HepG2 (cell line): ENCODE data around the gene IGF2BP3. TPM values are rescaled to one million over a fixed set of nuclear protein-coding genes. Genes with fewer than 3 reads are reported as not detected.

Experiments
- ATAC-seq: fragments of 200-7000 bp; cut with Tn5 transposase; 3 replicates; pipeline ENCODE4 v1.9.1; 2020; ENCODE audit warnings: mild to moderate bottlenecking, moderate library complexity
- BruUV-seq: library from RNA; stranded (reverse); fragments of 400-500 nt; replicated peaks from 2 replicates; lab custom pipeline; 2021; lab: Mats Ljungman, UMichigan
- CTCF ChIA-PET: fragments of 300-600 bp; formaldehyde crosslinking; extraction: SDS; loops from one replicate; lab custom pipeline; 2021; ENCODE audit warnings: low total read pairs, inconsistent platforms, low intra/inter-chr PET ratio; lab: Yijun Ruan, JAX
- POLR2A ChIA-PET: fragments of 350-600 bp; sonication (Branson Sonifier 250); formaldehyde crosslinking; loops from one replicate; lab custom pipeline; 2020; ENCODE audit warnings: antibody characterized with exemption, inconsistent platforms; lab: Yijun Ruan, JAX
- DNase-seq: peaks from one replicate; pipeline ENCODE4 v3.0.0-alpha.2; 2015; ENCODE audit warnings: low spot score
- FAIRE-seq: peaks from 3 replicates; lab custom pipeline; 2011; peaks lifted over from hg19 to GRCh38; lab: Jason Lieb, UNC
- H2AFZ ChIP-seq: one replicate; pipeline ENCODE4 v1.6.1; 2011; ENCODE audit warnings: low read length, inconsistent platforms
- H3K27ac ChIP-seq: fragments of 300-600 bp; 3 replicates; pipeline ENCODE4 v1.8.0; 2011; ENCODE audit warnings: mixed run types, mild to moderate bottlenecking, mixed read lengths, low read length, inconsistent platforms; ENCODE audit not compliant: insufficient read depth; ENCODE audit errors: extremely low read length
- H3K27me3 ChIP-seq, 2 experiments: fragments of 200-600 bp in 1 of 2; 2 replicates in 1 of 2; 3 replicates in 1 of 2; pipeline versions ENCODE4 v1.6.0 to v1.8.0; 2011; ENCODE audit warnings: low read length in 2 of 2, mild to moderate bottlenecking in 2 of 2, moderate library complexity in 2 of 2, inconsistent platforms in 1 of 2; ENCODE audit not compliant: insufficient read depth in 2 of 2, control insufficient read depth in 1 of 2
- H3K36me3 ChIP-seq, 2 experiments: fragments of 200-600 bp in 1 of 2; replicated peaks in 1 of 2; 2 replicates in 1 of 2; 3 replicates in 1 of 2; pipeline versions ENCODE4 v1.5.1 to v1.8.0; 2011; ENCODE audit warnings: low read length in 2 of 2, inconsistent platforms in 1 of 2; ENCODE audit not compliant: insufficient read depth in 2 of 2, control insufficient read depth in 1 of 2
- H3K4me1 ChIP-seq: 2 replicates; pipeline ENCODE4 v1.5.1; 2012; ENCODE audit warnings: low read length, inconsistent platforms; ENCODE audit not compliant: insufficient read depth
- H3K4me2 ChIP-seq: 2 replicates; pipeline ENCODE4 v1.6.0; 2011; ENCODE audit warnings: low read depth, low read length, inconsistent platforms
- H3K4me3 ChIP-seq, 3 experiments: fragments of 200-600 bp in 1 of 3; sonication (generic), shearing (Covaris generic) in 1 of 3; replicated peaks in 1 of 3; 2 replicates each; pipeline ENCODE4 v1.5.1; 2011 to 2016; ENCODE audit warnings: low read length in 3 of 3, inconsistent platforms in 2 of 3, low read depth in 2 of 3, mild to moderate bottlenecking in 2 of 3, control low read depth in 1 of 3, mixed read lengths in 1 of 3; ENCODE audit not compliant: insufficient read depth in 1 of 3
- H3K79me2 ChIP-seq: one replicate; pipeline ENCODE4 v1.6.1; 2011; ENCODE audit warnings: low read length, inconsistent platforms; ENCODE audit not compliant: insufficient read depth
- H3K9ac ChIP-seq: 2 replicates; pipeline ENCODE4 v1.6.0; 2011; ENCODE audit warnings: mild to moderate bottlenecking, low read depth, low read length, inconsistent platforms; ENCODE audit not compliant: insufficient read depth
- H3K9me3 ChIP-seq: 2 replicates; pipeline ENCODE4 v1.5.1; 2012; ENCODE audit warnings: mild to moderate bottlenecking, low read length
- H4K20me1 ChIP-seq: 2 replicates; pipeline ENCODE4 v1.6.0; 2011; ENCODE audit warnings: inconsistent platforms, mild to moderate bottlenecking, low read length, moderate library complexity; ENCODE audit not compliant: insufficient read depth
- ATRX ChIP-seq: sonication (generic); formaldehyde crosslinking; IDR thresholded peaks from 2 replicates; pipeline ENCODE4 v1.4.0; 2020; ENCODE audit warnings: missing genetic modification reagents, borderline replicate concordance
- CHD2 ChIP-seq: IDR thresholded peaks from 2 replicates; pipeline ENCODE4 v1.6.1; 2011; ENCODE audit warnings: low read depth, low read length, improper control_type of control experiment
- KMT2B ChIP-seq: IDR thresholded peaks from 2 replicates; pipeline ENCODE4 v1.6.1; 2016; ENCODE audit warnings: missing genetic modification reagents, missing compliant biosample characterization
- NR2F6 ChIP-seq, 2 experiments: IDR thresholded peaks; 2 replicates each; pipeline ENCODE4 v1.6.1; 2016; ENCODE audit warnings: antibody characterized with exemption in 1 of 2, mild to moderate bottlenecking in 1 of 2
- SALL2 ChIP-seq: sonication (generic); formaldehyde crosslinking; IDR thresholded peaks from 2 replicates; pipeline ENCODE4 v1.8.1; 2023; ENCODE audit warnings: mild to moderate bottlenecking, missing genetic modification reagents, inconsistent platforms
- SRSF9 ChIP-seq: fragments of 200-400 bp; formaldehyde crosslinking; IDR thresholded peaks from 2 replicates; pipeline ENCODE4 v1.6.1; 2018; ENCODE audit warnings: borderline replicate concordance, mild to moderate bottlenecking, low read depth, low read length; ENCODE audit not compliant: insufficient read depth, poor library complexity, severe bottlenecking
- WIZ ChIP-seq: sonication (generic); formaldehyde crosslinking; IDR thresholded peaks from 2 replicates; pipeline ENCODE4 v1.5.1; 2020; ENCODE audit warnings: mild to moderate bottlenecking, missing genetic modification reagents
- XRCC5 ChIP-seq: fragments of 200-400 bp; formaldehyde crosslinking; optimal IDR thresholded peaks from 2 replicates; pipeline ENCODE3; 2017; ENCODE audit warnings: mild to moderate bottlenecking, low read length
- ZFAT ChIP-seq: sonication (generic); formaldehyde crosslinking; conservative IDR thresholded peaks from 2 replicates; pipeline ENCODE4 v1.8.1; 2023; ENCODE audit warnings: missing genetic modification reagents, inconsistent platforms
- ZFP36L1 ChIP-seq: sonication (generic); formaldehyde crosslinking; IDR thresholded peaks from 2 replicates; pipeline ENCODE4 v1.8.0; 2022; ENCODE audit warnings: mild to moderate bottlenecking, missing genetic modification reagents, moderate library complexity
- ZNF354B ChIP-seq: sonication (generic); formaldehyde crosslinking; IDR thresholded peaks from 2 replicates; pipeline ENCODE4 v1.8.0; 2022; ENCODE audit warnings: mild to moderate bottlenecking, missing genetic modification reagents
- ZNF816 ChIP-seq: sonication (generic); formaldehyde crosslinking; IDR thresholded peaks from 2 replicates; pipeline ENCODE4 v1.8.0; 2022; ENCODE audit warnings: missing genetic modification reagents, mild to moderate bottlenecking, borderline replicate concordance
- WGBS: methylation state at CpG from one replicate; pipeline ENCODE4 v1.1.6; 2017; ENCODE audit warnings: low lambda C conversion rate; 5-methylcytosine and 5-hydroxymethylcytosine counted together
- in situ Hi-C: cut with HindIII; loops from 2 replicates; pipeline ENCODE4 v1.10.0; 2017; ENCODE audit warnings: low pct_unique_long_range_greater_than_20kb; ENCODE audit not compliant: extremely low pct_ligation_motif_present
- intact Hi-C: fragments of 100-400 bp; cut with micrococcal nuclease; formaldehyde crosslinking; loops from one replicate; pipeline ENCODE4 v1.10.0; 2022; ENCODE audit not compliant: unreplicated experiment
- polyA plus RNA-seq, 8 experiments: library from polyadenylated mRNA; depleted of rRNA in 3 of 8; stranded (reverse) in 7 of 8; unstranded in 1 of 8; fragments of >200 nt; fragmentation: Illumina TruSeq in 4 of 8; extraction: Trizol in 4 of 8; gene quantifications; 2 replicates each; pipeline versions ENCODE4 v1.2.1 to v1.2.3, GENCODE V29; 2011 to 2016; ENCODE audit warnings: low read depth in 4 of 8, missing spikeins in 1 of 8, mixed read lengths in 1 of 8; ENCODE audit not compliant: insufficient read depth in 1 of 8
- total RNA-seq, 5 experiments: library from RNA; depleted of rRNA; stranded (reverse); fragments of >200 nt; fragmentation: Illumina TruSeq; extraction: Trizol; gene quantifications; 2 replicates each; pipeline ENCODE4 v1.2.3, GENCODE V29; 2016; ENCODE audit warnings: low read depth in 1 of 5
- TF ChIP-seq, protein P1 (sequence below): sonication (generic); formaldehyde crosslinking; IDR thresholded peaks from 2 replicates; pipeline ENCODE4 v1.5.0; 2020; ENCODE audit warnings: mild to moderate bottlenecking, low read depth, missing genetic modification reagents, borderline replicate concordance
- TF ChIP-seq, protein P2 (sequence below): sonication (generic); formaldehyde crosslinking; IDR thresholded peaks from 2 replicates; pipeline ENCODE4 v1.9.0; 2021; ENCODE audit warnings: missing genetic modification reagents, borderline replicate concordance
- TF ChIP-seq, protein P3 (sequence below): sonication (generic); formaldehyde crosslinking; IDR thresholded peaks from 2 replicates; pipeline ENCODE4 v1.8.1; 2023; ENCODE audit warnings: mild to moderate bottlenecking, inconsistent platforms, moderate library complexity, missing genetic modification reagents, borderline replicate concordance
- TF ChIP-seq, protein P4 (sequence below): sonication (generic); formaldehyde crosslinking; IDR thresholded peaks from 2 replicates; pipeline ENCODE4 v1.4.0; 2020; ENCODE audit warnings: mild to moderate bottlenecking, missing genetic modification reagents

Gene IGF2BP3
- total and polyA plus RNA-seq, 2 of the 13 experiments (the other 11 are each of a cell fraction or from before 2014, with no cell fraction given) = 37.7 to 39.5 TPM

DNA sequence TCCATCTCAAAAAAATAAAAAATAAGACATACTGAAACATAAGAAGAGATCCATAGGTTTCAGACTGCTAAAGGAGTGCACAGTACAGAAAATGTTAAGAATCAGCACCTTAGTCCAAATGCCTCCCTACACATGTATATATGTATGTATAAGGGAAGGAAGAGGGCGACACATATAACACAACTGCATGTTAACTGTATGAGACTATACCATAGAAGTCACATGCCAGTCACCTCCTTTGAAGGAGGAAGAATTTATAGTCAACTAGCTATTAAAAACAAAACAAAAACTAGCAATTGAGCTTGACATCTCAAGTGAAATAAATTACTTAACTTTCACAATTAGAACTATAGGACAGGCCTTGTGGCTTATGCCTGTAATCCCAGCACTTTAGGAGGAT is 50.4 kb downstream of the IGF2BP3 start:
- Histone ChIP-seq H3K36me3 (peaks cover 6 to 45% of the 10 kb centered on the region in 2 experiments), H3K27me3 (no peaks in the 10 kb centered on the region), H3K9ac (no peak overlapping the region), H4K20me1 (0 out of 2 replicates have a peak, but pooled peaks cover 2% of the 10 kb centered on the region), H3K4me1 (peaks cover 24% of the 10 kb centered on the region), H3K4me3 (no peak overlapping the region), H3K79me2 (peaks cover 65% of the 10 kb centered on the region), H3K4me2 (no peak overlapping the region), H2AFZ (no peak overlapping the region), H3K27ac (no peak overlapping the region), H3K9me3 (no peaks in the 10 kb centered on the region)
- FAIRE-seq (no peak), ATAC-seq (no peak), DNase-seq (no peak)
- in situ Hi-C loops (no loop called here), intact Hi-C loops (no loop called here)
- TF ChIP-seq CHD2 (no peak), ZNF816 (CRISPR knock-in tag) (no peak), WIZ (CRISPR knock-in tag) (no peak), SALL2 (CRISPR knock-in tag) (no peak), ZFP36L1 (no peak), ATRX (CRISPR knock-in tag) (no peak), NR2F6 (IDR thresholded peaks at IDR 0.05) (no peak), NR2F6 (CRISPR knock-in tag; IDR thresholded peaks at IDR 0.05) (no peak), XRCC5 (no peak), ZNF354B (CRISPR knock-in tag) (no peak), SRSF9 (no peak), ZFAT (CRISPR knock-in tag) (no peak), KMT2B (CRISPR knock-in tag) (no peak)
- TF ChIP-seq, protein P1, sequence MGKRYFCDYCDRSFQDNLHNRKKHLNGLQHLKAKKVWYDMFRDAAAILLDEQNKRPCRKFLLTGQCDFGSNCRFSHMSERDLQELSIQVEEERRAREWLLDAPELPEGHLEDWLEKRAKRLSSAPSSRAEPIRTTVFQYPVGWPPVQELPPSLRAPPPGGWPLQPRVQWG = no peak
- TF ChIP-seq, protein P2, sequence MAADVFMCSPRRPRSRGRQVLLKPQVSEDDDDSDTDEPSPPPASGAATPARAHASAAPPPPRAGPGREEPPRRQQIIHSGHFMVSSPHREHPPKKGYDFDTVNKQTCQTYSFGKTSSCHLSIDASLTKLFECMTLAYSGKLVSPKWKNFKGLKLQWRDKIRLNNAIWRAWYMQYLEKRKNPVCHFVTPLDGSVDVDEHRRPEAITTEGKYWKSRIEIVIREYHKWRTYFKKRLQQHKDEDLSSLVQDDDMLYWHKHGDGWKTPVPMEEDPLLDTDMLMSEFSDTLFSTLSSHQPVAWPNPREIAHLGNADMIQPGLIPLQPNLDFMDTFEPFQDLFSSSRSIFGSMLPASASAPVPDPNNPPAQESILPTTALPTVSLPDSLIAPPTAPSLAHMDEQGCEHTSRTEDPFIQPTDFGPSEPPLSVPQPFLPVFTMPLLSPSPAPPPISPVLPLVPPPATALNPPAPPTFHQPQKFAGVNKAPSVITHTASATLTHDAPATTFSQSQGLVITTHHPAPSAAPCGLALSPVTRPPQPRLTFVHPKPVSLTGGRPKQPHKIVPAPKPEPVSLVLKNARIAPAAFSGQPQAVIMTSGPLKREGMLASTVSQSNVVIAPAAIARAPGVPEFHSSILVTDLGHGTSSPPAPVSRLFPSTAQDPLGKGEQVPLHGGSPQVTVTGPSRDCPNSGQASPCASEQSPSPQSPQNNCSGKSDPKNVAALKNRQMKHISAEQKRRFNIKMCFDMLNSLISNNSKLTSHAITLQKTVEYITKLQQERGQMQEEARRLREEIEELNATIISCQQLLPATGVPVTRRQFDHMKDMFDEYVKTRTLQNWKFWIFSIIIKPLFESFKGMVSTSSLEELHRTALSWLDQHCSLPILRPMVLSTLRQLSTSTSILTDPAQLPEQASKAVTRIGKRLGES (CRISPR knock-in tag) = no peak
- TF ChIP-seq, protein P3, sequence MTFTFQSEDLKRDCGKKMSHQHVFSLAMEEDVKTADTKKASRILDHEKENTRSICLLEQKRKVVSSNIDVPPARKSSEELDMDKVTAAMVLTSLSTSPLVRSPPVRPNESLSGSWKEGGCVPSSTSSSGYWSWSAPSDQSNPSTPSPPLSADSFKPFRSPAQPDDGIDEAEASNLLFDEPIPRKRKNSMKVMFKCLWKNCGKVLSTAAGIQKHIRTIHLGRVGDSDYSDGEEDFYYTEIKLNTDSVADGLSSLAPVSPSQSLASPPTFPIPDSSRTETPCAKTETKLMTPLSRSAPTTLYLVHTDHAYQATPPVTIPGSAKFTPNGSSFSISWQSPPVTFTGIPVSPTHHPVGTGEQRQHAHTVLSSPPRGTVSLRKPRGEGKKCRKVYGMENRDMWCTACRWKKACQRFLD (CRISPR knock-in tag) = no peak
- TF ChIP-seq, protein P4, sequence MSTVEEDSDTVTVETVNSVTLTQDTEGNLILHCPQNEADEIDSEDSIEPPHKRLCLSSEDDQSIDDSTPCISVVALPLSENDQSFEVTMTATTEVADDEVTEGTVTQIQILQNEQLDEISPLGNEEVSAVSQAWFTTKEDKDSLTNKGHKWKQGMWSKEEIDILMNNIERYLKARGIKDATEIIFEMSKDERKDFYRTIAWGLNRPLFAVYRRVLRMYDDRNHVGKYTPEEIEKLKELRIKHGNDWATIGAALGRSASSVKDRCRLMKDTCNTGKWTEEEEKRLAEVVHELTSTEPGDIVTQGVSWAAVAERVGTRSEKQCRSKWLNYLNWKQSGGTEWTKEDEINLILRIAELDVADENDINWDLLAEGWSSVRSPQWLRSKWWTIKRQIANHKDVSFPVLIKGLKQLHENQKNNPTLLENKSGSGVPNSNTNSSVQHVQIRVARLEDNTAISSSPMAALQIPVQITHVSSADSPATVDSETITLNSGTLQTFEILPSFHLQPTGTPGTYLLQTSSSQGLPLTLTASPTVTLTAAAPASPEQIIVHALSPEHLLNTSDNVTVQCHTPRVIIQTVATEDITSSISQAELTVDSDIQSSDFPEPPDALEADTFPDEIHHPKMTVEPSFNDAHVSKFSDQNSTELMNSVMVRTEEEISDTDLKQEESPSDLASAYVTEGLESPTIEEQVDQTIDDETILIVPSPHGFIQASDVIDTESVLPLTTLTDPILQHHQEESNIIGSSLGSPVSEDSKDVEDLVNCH (CRISPR knock-in tag) = no peak
- ChIA-PET POLR2A (no interaction called here), CTCF (no interaction called here)
- WGBS = 92% methylated on average over 1 of the region's 1 CpG
- BruUV-seq = no TSS peak
